ENCODE measurements around the gene ETNPPL.

The ETNPPL gene

GRCh38 chr4:108762559-108763225 lies at the start of gene ETNPPL:
TSS of gene ETNPPL (minus strand) at chr4:108763053. CDS start at chr4:108762898, 155 bp downstream.
- no peaks in the 10 kb centered on the region for H3K9me2 ChIP-seq (replicated peaks; ENCODE audit: insufficient read depth, low read length)
- H3K27ac ChIP-seq (ENCODE audit: low read depth, low read length) = no peak within 1 kb of the TSS
- no peaks in the 10 kb centered on the region for H3K36me3 ChIP-seq (ENCODE audit: low read length)
- H2AFZ ChIP-seq (ENCODE audit: low read depth, low read length, severe bottlenecking) = no peak within 1 kb of the TSS
- H3K9me3 ChIP-seq (ENCODE audit: insufficient read depth, low read length) = no peaks in the 10 kb centered on the region
- no peaks in the 10 kb centered on the region for H3K79me2 ChIP-seq (ENCODE audit: insufficient read depth, low read length)
- H3K27me3 ChIP-seq (ENCODE audit: low read length) = no peaks in the 10 kb centered on the region
- TF ChIP-seq EZH2phosphoT487 (conservative IDR thresholded peaks at IDR 0.05; ENCODE audit: low read length) = no peak
- TF ChIP-seq CTCF (IDR thresholded peaks at IDR 0.05; ENCODE audit: insufficient read depth, low read length, poor library complexity, severe bottlenecking) = no peak
- no peaks in the 10 kb centered on the region for H3F3A ChIP-seq (ENCODE audit: insufficient read depth)
- no peak within 1 kb of the TSS for H3K4me3 ChIP-seq (ENCODE audit: insufficient read depth, low read length, poor library complexity, severe bottlenecking)
- no peak within 1 kb of the TSS for H3K4me2 ChIP-seq (ENCODE audit: low read depth, low read length, poor library complexity, severe bottlenecking)
- H4K20me1 ChIP-seq (ENCODE audit: low read depth, low read length) = no peaks in the 10 kb centered on the region
- H3K9ac ChIP-seq (ENCODE audit: low read length) = no peak within 1 kb of the TSS

GRCh38 chr4:108811486-108811885 lies 48.6 kb upstream of the ETNPPL start:
- no peaks in the 10 kb centered on the region for H3K36me3 ChIP-seq (ENCODE audit: low read length)
- H3K27ac ChIP-seq (ENCODE audit: low read depth, low read length) = no peak overlapping the region
- H3K9me2 ChIP-seq (replicated peaks; ENCODE audit: insufficient read depth, low read length) = no peaks in the 10 kb centered on the region
- H3F3A ChIP-seq (ENCODE audit: insufficient read depth) = no peaks in the 10 kb centered on the region
- TF ChIP-seq EZH2phosphoT487 (conservative IDR thresholded peaks at IDR 0.05; ENCODE audit: low read length) (no peak), CTCF (IDR thresholded peaks at IDR 0.05; ENCODE audit: insufficient read depth, low read length, poor library complexity, severe bottlenecking) (no peak)
- no peak overlapping the region for H3K4me3 ChIP-seq (ENCODE audit: insufficient read depth, low read length, poor library complexity, severe bottlenecking)
- H2AFZ ChIP-seq (ENCODE audit: low read depth, low read length, severe bottlenecking) = no peak overlapping the region
- no peaks in the 10 kb centered on the region for H3K9me3 ChIP-seq (ENCODE audit: insufficient read depth, low read length)
- no peak overlapping the region for H3K9ac ChIP-seq (ENCODE audit: low read length)
- no peaks in the 10 kb centered on the region for H4K20me1 ChIP-seq (ENCODE audit: low read depth, low read length)
- no peak overlapping the region for H3K4me2 ChIP-seq (ENCODE audit: low read depth, low read length, poor library complexity, severe bottlenecking)
- H3K27me3 ChIP-seq (ENCODE audit: low read length) = no peaks in the 10 kb centered on the region
- no peaks in the 10 kb centered on the region for H3K79me2 ChIP-seq (ENCODE audit: insufficient read depth, low read length)

- Histone ChIP-seq H4K20me1 (ENCODE audit: low read depth, low read length) (no peaks in the 10 kb centered on the region), H3F3A (ENCODE audit: insufficient read depth) (no peaks in the 10 kb centered on the region)
Observed at GRCh38 chr4:108810087-108810486, 47.2 kb upstream of the ETNPPL start.

More at GRCh38 chr4:108810087-108810486, 47.2 kb upstream of the ETNPPL start:
- no peak overlapping the region for H2AFZ ChIP-seq (ENCODE audit: low read depth, low read length, severe bottlenecking)
- H3K79me2 ChIP-seq (ENCODE audit: insufficient read depth, low read length) = no peaks in the 10 kb centered on the region
- no peaks in the 10 kb centered on the region for H3K36me3 ChIP-seq (ENCODE audit: low read length)
- no peak overlapping the region for H3K4me3 ChIP-seq (ENCODE audit: insufficient read depth, low read length, poor library complexity, severe bottlenecking)
- TF ChIP-seq CTCF (IDR thresholded peaks at IDR 0.05; ENCODE audit: insufficient read depth, low read length, poor library complexity, severe bottlenecking) (no peak), EZH2phosphoT487 (conservative IDR thresholded peaks at IDR 0.05; ENCODE audit: low read length) (no peak)
- no peaks in the 10 kb centered on the region for H3K9me2 ChIP-seq (replicated peaks; ENCODE audit: insufficient read depth, low read length)
- H3K9ac ChIP-seq (ENCODE audit: low read length) = no peak overlapping the region
- no peaks in the 10 kb centered on the region for H3K27me3 ChIP-seq (ENCODE audit: low read length)
- no peak overlapping the region for H3K27ac ChIP-seq (ENCODE audit: low read depth, low read length)
- H3K9me3 ChIP-seq (ENCODE audit: insufficient read depth, low read length) = no peaks in the 10 kb centered on the region
- H3K4me2 ChIP-seq (ENCODE audit: low read depth, low read length, poor library complexity, severe bottlenecking) = no peak overlapping the region

Measured in SU-DHL-6 (cell line).